Naive thymus-derived CD8-positive, alpha-beta T cell (primary cell): Measurements from ENCODE around the gene CAPN1. TPM values are rescaled to one million over a fixed set of nuclear protein-coding genes. Genes with fewer than 3 reads are reported as not detected.

Experiments
- ATAC-seq, 2 donors: fragments of 150-1000 bp; cut with Tn5 transposase in 1 of 2; sonication (Bioruptor Pico), chemical (Tn5 transposase) in 1 of 2; 1 replicate in 1 of 2; 2 replicates in 1 of 2; pipeline ENCODE4 v1.10.0; 2021; ENCODE audit warnings: mild to moderate bottlenecking in 2 of 2, moderate library complexity in 2 of 2
- POLR2A ChIA-PET: fragments of 350-600 bp; sonication (Branson Sonifier 250); formaldehyde crosslinking; loops from one replicate; lab custom pipeline; 2021; ENCODE audit warnings: antibody characterized with exemption; lab: Charles Lee
- DNase-seq, 10 donors: peaks; one replicate each; pipeline versions ENCODE4 v3.0.0 to v3.0.0-alpha.2; 2020 to 2022
- H3K27ac Mint-ChIP-seq, 10 donors: one replicate each; pipeline ENCODE4 v1.8.0; 2020 to 2022; ENCODE audit warnings: mild to moderate bottlenecking in 10 of 10, mixed read lengths in 10 of 10, moderate library complexity in 4 of 10, inconsistent platforms in 1 of 10
- H3K27me3 Mint-ChIP-seq, 5 donors: one replicate each; pipeline ENCODE4 v1.8.0; 2021 to 2022; ENCODE audit warnings: mixed read lengths in 5 of 5
- H3K36me3 Mint-ChIP-seq, 3 donors: one replicate each; pipeline ENCODE4 v1.8.0; 2020 to 2022; ENCODE audit warnings: mixed read lengths in 3 of 3, mild to moderate bottlenecking in 2 of 3, inconsistent platforms in 1 of 3
- H3K4me1 Mint-ChIP-seq, 4 donors: one replicate each; pipeline ENCODE4 v1.8.0; 2021 to 2022; ENCODE audit warnings: mixed read lengths in 4 of 4
- H3K4me3 Mint-ChIP-seq, 10 donors: one replicate each; pipeline ENCODE4 v1.8.0; 2020 to 2022; ENCODE audit warnings: mild to moderate bottlenecking in 10 of 10, mixed read lengths in 10 of 10, moderate library complexity in 6 of 10, inconsistent platforms in 1 of 10
- H3K9me3 Mint-ChIP-seq, 9 donors: one replicate each; pipeline ENCODE4 v1.8.0; 2020 to 2022; ENCODE audit warnings: mixed read lengths in 9 of 9, mild to moderate bottlenecking in 3 of 9, inconsistent platforms in 1 of 9, moderate library complexity in 1 of 9
- polyA plus RNA-seq, 3 donors: library from polyadenylated mRNA; unstranded; fragments of 300-500 nt; fragmentation: Illumina TruSeq; gene quantifications; one replicate each; pipeline ENCODE4 v1.2.3, GENCODE V29; 2021
- total RNA-seq, 8 experiments: library from RNA in 2 of 8; stranded (reverse) in 2 of 8; gene quantifications; one replicate each; pipeline ENCODE4 v1.2.3 and lab custom pipeline; 2021 to 2026

Gene CAPN1
- total and polyA plus RNA-seq, 5 experiments from 2014 or later, result 75.6 to 106 (median 79.2) TPM

- H3K36me3 Mint-ChIP-seq, result peaks cover 0 to 47% (median 4%) of the 10 kb centered on the region in 3 donors
- no peaks in the 10 kb centered on the region for H3K9me3 Mint-ChIP-seq
- peak overlapping the region in 1 of 10 donors; percentile 16 for H3K4me3 Mint-ChIP-seq
- peaks cover 24 to 40% (median 33%) of the 10 kb centered on the region in 4 donors for H3K4me1 Mint-ChIP-seq
- no peak for DNase-seq
- no peaks in the 10 kb centered on the region for H3K27me3 Mint-ChIP-seq
- POLR2A ChIA-PET, result no interaction called here
- H3K27ac Mint-ChIP-seq, result peak overlapping the region in 4 of 10 donors; percentile 35 to 69 (median 58)
- ATAC-seq, result no peak
Measured at GRCh38 chr11:65185171-65185570, 3.4 kb downstream of the CAPN1 start.

GRCh38 chr11:65185869-65186341 is 4.2 kb downstream of the CAPN1 start:
- H3K36me3 Mint-ChIP-seq, result peaks cover 0 to 54% (median 4%) of the 10 kb centered on the region in 3 donors

GRCh38 chr11:65186701-65187100 is 5.0 kb downstream of the CAPN1 start:
- POLR2A ChIA-PET, result no interaction called here
- peak overlapping the region in 3 of 10 donors; percentile 32 to 62 (median 49) for H3K27ac Mint-ChIP-seq
- H3K4me3 Mint-ChIP-seq, result no peak overlapping the region
- H3K36me3 Mint-ChIP-seq, result peaks cover 0 to 61% (median 4%) of the 10 kb centered on the region in 3 donors
- peaks cover 24 to 35% (median 30%) of the 10 kb centered on the region in 4 donors for H3K4me1 Mint-ChIP-seq
- ATAC-seq, result no peak
- H3K27me3 Mint-ChIP-seq, result no peaks in the 10 kb centered on the region
- no peak for DNase-seq
- H3K9me3 Mint-ChIP-seq, result no peaks in the 10 kb centered on the region

More at GRCh38 chr11:65185869-65186341, 4.2 kb downstream of the CAPN1 start:
- H3K9me3 Mint-ChIP-seq, result no peaks in the 10 kb centered on the region
- POLR2A ChIA-PET, result interaction anchor here (0.6 kb wide), 1 partner anchor 1552 kb away, joined by 3 read pairs; no protein-coding TSS in a partner anchor
- H3K4me3 Mint-ChIP-seq, result no peak overlapping the region
- peaks cover 25 to 37% (median 31%) of the 10 kb centered on the region in 4 donors for H3K4me1 Mint-ChIP-seq
- H3K27ac Mint-ChIP-seq, result peak overlapping the region in 1 of 10 donors; percentile 57
- DNase-seq (no peak), ATAC-seq (no peak)
- H3K27me3 Mint-ChIP-seq, result no peaks in the 10 kb centered on the region

GRCh38 chr11:65187146-65187675 is 5.5 kb downstream of the CAPN1 start:
- Mint-ChIP-seq H3K27me3 (no peaks in the 10 kb centered on the region), H3K4me1 (peaks cover 24 to 35% (median 28%) of the 10 kb centered on the region in 4 donors), H3K9me3 (no peaks in the 10 kb centered on the region), H3K27ac (no peak overlapping the region), H3K36me3 (peaks cover 0 to 65% (median 4%) of the 10 kb centered on the region in 3 donors), H3K4me3 (no peak overlapping the region)
- ATAC-seq (no peak), DNase-seq (no peak)
- POLR2A ChIA-PET, result interaction anchor here (0.8 kb wide), 1 partner anchor 52 kb away, joined by 4 read pairs; no protein-coding TSS in a partner anchor

- Mint-ChIP-seq H3K4me1 (peaks cover 18 to 27% (median 22%) of the 10 kb centered on the region in 4 donors), H3K27ac (no peak overlapping the region), H3K36me3 (peaks cover 0 to 71% (median 4%) of the 10 kb centered on the region in 3 donors), H3K27me3 (no peaks in the 10 kb centered on the region), H3K4me3 (no peak overlapping the region), H3K9me3 (no peaks in the 10 kb centered on the region)
- DNase-seq (no peak), ATAC-seq (no peak)
- POLR2A ChIA-PET, result interaction anchor here (0.8 kb wide), 1 partner anchor 53 kb away, joined by 4 read pairs; no protein-coding TSS in a partner anchor
Measured at GRCh38 chr11:65187971-65188461, 6.3 kb downstream of the CAPN1 start.

GRCh38 chr11:65188486-65188885 is 6.8 kb downstream of the CAPN1 start:
- Mint-ChIP-seq H3K27me3 (no peaks in the 10 kb centered on the region), H3K4me3 (no peak overlapping the region), H3K36me3 (peaks cover 0 to 75% (median 6%) of the 10 kb centered on the region in 3 donors), H3K4me1 (peaks cover 16 to 27% (median 18%) of the 10 kb centered on the region in 4 donors), H3K9me3 (no peaks in the 10 kb centered on the region), H3K27ac (peak overlapping the region in 2 of 10 donors; percentile 39 to 73)
- ATAC-seq (no peak), DNase-seq (no peak)
- POLR2A ChIA-PET, result no interaction called here

GRCh38 chr11:65189191-65189590 is 7.5 kb downstream of the CAPN1 start:
- Mint-ChIP-seq H3K9me3 (no peaks in the 10 kb centered on the region), H3K4me3 (no peak overlapping the region), H3K27ac (peak overlapping the region in 2 of 10 donors; percentile 34 to 39), H3K4me1 (peaks cover 12 to 20% (median 17%) of the 10 kb centered on the region in 4 donors), H3K36me3 (peaks cover 0 to 81% (median 6%) of the 10 kb centered on the region in 3 donors), H3K27me3 (no peaks in the 10 kb centered on the region)
- no peak for ATAC-seq
- POLR2A ChIA-PET, result no interaction called here
- no peak for DNase-seq

GRCh38 chr11:65194564-65194963 is 12.8 kb downstream of the CAPN1 start:
- POLR2A ChIA-PET, result no interaction called here
- no peaks in the 10 kb centered on the region for H3K9me3 Mint-ChIP-seq
- no peak overlapping the region for H3K4me3 Mint-ChIP-seq
- DNase-seq, result no peak
- H3K27ac Mint-ChIP-seq, result no peak overlapping the region
- H3K4me1 Mint-ChIP-seq, result peaks cover 5 to 16% (median 9%) of the 10 kb centered on the region in 4 donors
- ATAC-seq, result no peak
- H3K36me3 Mint-ChIP-seq, result peaks cover 0 to 85% (median 15%) of the 10 kb centered on the region in 3 donors
- H3K27me3 Mint-ChIP-seq, result no peaks in the 10 kb centered on the region

- DNase-seq (no peak), ATAC-seq (no peak)
- H3K9me3 Mint-ChIP-seq, result no peaks in the 10 kb centered on the region
- peaks cover 2 to 10% (median 5%) of the 10 kb centered on the region in 4 donors for H3K4me1 Mint-ChIP-seq
- H3K27ac Mint-ChIP-seq, result peak overlapping the region in 1 of 10 donors; percentile 38
- H3K36me3 Mint-ChIP-seq, result peaks cover 0 to 56% (median 7%) of the 10 kb centered on the region in 3 donors
- H3K4me3 Mint-ChIP-seq, result no peak overlapping the region
- H3K27me3 Mint-ChIP-seq, result no peaks in the 10 kb centered on the region
- POLR2A ChIA-PET, result no interaction called here
Measured at GRCh38 chr11:65204143-65204542, 22.4 kb downstream of the CAPN1 start.

- Mint-ChIP-seq H3K4me1 (peaks cover 2 to 11% (median 7%) of the 10 kb centered on the region in 4 donors), H3K27me3 (no peaks in the 10 kb centered on the region), H3K27ac (no peak overlapping the region), H3K4me3 (no peak overlapping the region), H3K36me3 (peaks cover 0 to 54% (median 3%) of the 10 kb centered on the region in 3 donors), H3K9me3 (no peaks in the 10 kb centered on the region)
- POLR2A ChIA-PET, result no interaction called here
- ATAC-seq, result peak; percentile 59 to 73
- DNase-seq, result peak in 8 of 10 donors; percentile 27 to 62 (median 54)
Measured at GRCh38 chr11:65204646-65205601, 23.2 kb downstream of the CAPN1 start.

- no peaks in the 10 kb centered on the region for H3K9me3 Mint-ChIP-seq
- H3K36me3 Mint-ChIP-seq, result peaks cover 0 to 53% (median 3%) of the 10 kb centered on the region in 3 donors
- ATAC-seq, result no peak
- no peak overlapping the region for H3K4me3 Mint-ChIP-seq
- no peaks in the 10 kb centered on the region for H3K27me3 Mint-ChIP-seq
- DNase-seq, result no peak
- H3K27ac Mint-ChIP-seq, result no peak overlapping the region
- POLR2A ChIA-PET, result interaction anchor here (1.9 kb wide), 1 partner anchor 13 kb away, joined by 5 read pairs; no protein-coding TSS in a partner anchor
- peaks cover 2 to 11% (median 7%) of the 10 kb centered on the region in 4 donors for H3K4me1 Mint-ChIP-seq
Measured at GRCh38 chr11:65205602-65205967, 23.9 kb downstream of the CAPN1 start.

GRCh38 chr11:65206441-65206841 is 24.7 kb downstream of the CAPN1 start:
- POLR2A ChIA-PET, result interaction anchor here (0.6 to 1.9 kb wide), 2 partner anchors 12 to 109 kb away, joined by 3 to 5 read pairs; no protein-coding TSS in a partner anchor
- DNase-seq (peak in 1 of 10 donors; percentile 28), ATAC-seq (no peak)
- Mint-ChIP-seq H3K4me3 (no peak overlapping the region), H3K4me1 (peaks cover 2 to 11% (median 7%) of the 10 kb centered on the region in 4 donors), H3K27ac (no peak overlapping the region), H3K9me3 (no peaks in the 10 kb centered on the region), H3K27me3 (no peaks in the 10 kb centered on the region), H3K36me3 (peaks cover 0 to 56% (median 3%) of the 10 kb centered on the region in 3 donors)
